GM18502 (cell line): ENCODE results near the gene SCAI.
"Not testable (repeated sequence)": the region's sequence is repeated elsewhere in the genome, so short reads cannot be mapped to it uniquely, and the experiment has no call there.

Experiments
- ATAC-seq: cut with Tn5 transposase; IDR thresholded peaks from one replicate; pipeline ENCODE4 v1.9.1; 2021; ENCODE audit warnings: mild to moderate bottlenecking; ENCODE audit not compliant: unreplicated experiment, poor library complexity

SCAI gene

DNA sequence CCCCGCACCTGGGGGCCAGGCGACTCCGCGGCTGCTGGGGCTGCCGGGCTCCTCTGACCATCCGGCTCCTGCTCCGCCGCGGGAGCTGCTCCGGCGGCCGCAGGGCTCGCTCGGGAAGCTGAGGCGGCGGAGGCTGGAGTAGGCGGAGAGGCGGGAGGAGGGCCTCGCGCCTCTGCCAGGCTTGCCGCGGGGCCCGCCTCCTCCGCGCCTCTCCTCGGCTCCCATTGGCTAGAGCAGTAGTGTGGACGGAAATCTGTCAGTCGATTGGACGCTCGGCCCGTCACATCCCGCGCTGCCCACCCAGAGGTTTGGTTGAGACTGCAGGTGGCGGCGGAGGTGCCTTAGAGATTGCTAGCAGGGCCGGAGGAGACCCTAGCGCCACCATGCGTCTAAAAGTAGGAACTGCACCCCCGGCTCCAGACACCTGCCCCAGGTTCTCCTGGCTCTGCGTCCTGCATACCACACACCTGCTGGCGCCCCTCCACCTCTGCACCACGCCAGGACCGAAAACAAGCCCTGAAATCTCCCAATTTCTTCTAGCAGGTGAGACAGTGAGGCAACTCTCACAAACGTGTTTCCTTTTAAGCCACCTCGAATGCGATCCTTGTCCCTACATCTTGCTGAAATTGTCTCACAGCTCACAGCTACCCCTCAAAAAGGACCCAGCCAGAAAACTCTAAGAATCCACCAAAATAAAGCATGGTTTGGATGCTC lies at the start of gene SCAI:
Gene SCAI (minus strand): TSS at position 152 of the 714 bp plus-strand sequence. CDS start 91 bp downstream, at position 61.
- ATAC-seq = peak; percentile 98

DNA sequence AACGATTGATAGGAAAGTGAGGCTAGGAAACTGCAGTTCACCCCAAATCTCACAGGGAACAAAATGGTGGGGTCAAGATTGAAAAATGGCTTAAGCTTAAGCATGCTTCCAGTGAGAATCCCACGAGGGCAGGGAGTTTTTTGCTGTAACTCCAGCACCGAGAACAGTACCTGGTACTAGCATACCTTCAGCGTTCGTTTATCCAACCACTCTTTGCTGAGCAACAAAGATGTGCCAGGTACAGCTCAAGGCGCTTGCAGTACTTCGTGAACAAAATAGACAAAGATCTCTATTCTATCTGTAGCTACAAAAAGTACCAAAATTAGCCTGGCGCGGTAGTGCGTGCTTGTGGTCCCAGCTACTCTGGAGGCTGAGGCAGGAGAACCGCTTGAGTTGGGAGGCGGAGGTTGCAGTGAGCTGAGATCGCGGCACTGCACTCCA lies 47.1 kb upstream of the SCAI start:
- no peak for ATAC-seq

DNA sequence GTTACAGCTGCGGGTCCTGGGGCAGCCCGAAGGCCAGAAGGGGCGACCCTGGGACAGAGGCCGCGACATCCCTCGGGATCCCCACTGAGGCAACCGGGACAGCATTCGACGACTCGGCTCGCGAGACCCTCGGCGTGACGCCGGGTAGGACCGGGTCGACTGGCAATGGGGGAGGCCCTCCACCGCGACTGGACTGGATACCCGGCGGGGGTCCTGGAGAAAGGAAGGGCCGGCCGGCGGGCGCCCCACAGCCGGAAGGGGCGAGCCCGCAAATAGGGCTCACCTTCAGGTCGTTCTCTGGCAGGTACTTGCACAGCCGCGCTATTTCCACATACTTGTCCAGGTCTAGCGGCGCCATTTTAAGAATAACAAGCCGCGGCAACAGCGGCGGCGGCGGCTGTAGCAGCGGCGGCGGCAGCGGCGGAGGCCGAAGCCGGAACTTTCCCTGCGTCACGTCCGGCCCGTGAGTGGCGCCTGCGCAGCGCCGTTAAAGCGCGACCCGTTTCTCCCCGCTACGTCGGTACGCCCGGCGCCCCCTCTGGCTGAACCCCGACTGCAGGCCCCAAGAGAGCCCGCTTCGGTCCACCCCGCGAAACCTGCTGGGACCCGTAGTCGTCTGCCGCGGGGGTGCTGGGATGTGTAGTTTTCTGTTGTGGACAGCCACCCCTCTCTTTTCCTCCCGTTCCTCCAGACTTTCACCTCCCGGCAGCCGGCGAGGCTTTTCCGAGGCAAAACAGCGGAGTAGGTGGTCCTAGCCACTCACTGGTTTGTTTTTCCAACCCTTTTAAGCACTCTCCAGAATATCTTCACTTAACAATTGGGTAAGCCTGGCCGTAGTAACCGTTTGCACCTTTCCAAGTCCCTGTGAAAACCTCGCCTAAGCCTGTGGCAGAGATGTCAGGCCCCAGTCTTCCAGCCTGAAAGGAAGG lies 46.3 kb upstream of the SCAI start, which contains the start of gene PPP6C:
Gene PPP6C (minus strand): TSS at position 443 of the 929 bp plus-strand sequence. CDS start 85 bp downstream, at position 358.
- ATAC-seq = peak; percentile 97

DNA sequence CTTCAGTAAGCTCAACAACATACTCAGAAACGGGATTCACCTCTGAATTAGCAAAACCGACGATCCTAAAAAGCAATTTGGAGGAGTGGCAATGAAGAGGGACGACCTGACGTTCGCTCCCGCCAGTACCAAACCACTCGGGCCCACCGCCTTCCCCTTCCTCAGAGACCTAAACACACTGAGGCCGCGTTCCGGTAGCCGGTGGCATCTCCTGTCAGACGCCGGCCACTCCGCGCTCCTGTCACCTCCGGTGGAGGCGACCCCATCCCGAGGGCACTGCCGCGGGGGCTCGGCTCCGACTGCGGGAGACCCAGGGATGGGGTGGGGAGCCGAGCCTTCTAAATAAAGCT lies 45.7 kb upstream of the SCAI start:
- peak; percentile 26 for ATAC-seq

DNA sequence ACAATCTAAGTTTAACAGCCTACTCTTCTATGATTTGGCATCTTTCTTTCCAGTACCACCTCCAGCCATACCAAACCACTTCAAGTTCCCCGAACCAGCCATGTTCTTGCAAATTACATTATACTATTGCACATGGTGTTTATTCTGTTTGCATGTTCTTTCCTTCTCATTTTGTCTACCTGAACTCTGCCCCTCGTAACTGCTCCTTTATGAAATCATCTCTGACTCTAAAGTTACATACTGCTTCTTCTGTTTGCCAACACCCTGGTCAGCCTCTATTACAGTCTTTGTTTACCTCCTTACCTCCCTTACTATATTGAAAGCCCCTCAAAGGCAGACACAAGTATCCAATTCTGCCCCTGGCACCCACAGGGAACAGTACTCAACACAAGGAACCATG lies 40.2 kb upstream of the SCAI start:
- ATAC-seq = no peak

DNA sequence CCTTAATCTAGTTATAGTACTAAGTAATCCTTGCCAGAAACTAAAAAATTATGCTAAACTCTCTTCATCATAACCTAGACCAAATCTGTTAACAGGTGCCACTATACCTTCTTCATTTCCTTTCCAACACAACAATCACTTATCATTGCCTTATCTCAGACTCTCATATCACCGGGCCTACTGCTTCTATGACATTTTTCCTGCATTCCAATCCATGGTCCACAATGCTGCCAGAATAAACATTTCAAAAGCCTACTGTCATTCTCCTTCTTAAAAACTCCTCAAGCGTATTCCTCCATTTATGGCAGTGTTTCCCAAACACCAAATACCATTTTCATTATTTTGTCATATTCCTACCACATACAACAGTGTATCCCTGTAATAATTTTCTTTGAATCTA lies 39.7 kb upstream of the SCAI start:
- ATAC-seq = no peak

DNA sequence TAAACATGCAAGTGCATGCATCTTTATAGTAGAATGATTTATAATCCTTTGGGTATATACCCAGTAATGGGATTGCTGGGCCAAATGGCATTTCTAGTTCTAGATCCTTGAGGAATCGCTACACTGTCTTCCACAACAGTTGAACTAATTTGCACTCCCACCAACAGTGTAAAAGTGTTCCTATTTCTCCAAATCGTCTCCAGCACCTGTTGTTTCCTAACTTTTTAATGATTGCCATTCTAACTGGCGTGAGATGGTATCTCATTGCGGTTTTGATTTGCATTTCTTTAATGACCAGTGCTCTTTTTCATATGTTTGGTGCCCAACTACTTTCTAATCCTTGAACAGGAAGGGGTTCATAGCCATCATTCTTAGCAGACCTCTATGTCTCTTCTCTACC lies 38.4 kb upstream of the SCAI start:
- ATAC-seq = not testable (repeated sequence)

DNA sequence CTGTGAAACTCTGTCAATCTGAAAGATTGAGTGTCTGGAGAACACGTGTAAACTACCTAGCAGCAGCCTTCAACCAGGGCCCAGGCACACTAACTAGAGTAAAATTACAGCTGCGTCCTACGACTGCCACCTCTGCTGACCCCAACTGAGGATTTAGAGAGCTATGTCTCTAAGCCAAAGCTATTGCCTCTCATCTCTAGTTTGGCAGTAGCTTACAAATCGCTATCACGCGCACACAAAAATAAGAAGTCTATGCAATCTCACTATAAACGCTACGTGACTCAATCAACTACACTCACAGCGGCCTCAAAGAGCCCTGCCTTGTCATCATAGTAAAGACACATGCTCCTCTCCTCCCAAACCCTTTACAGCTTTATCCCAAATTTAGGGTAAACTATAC lies 37.5 kb upstream of the SCAI start:
- ATAC-seq = no peak

DNA sequence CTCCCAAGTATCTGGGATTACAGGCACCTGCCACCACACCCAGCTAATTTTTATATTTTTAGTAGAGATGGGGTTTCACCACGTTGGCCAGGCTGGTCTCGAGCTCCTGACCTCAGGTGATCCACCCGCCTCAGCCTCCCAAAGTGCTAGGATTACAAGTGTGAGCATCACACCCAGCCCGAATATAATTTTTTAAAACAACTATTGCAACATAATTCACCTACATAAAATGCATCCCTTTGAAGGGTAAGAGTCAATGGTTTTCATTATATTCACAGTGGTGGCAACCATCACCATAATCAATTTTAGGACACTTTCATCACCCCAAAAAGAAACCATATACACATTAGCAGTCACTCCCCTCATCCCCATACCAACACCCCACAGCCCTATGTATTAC lies 36.4 kb upstream of the SCAI start:
- ATAC-seq = not testable (repeated sequence)

DNA sequence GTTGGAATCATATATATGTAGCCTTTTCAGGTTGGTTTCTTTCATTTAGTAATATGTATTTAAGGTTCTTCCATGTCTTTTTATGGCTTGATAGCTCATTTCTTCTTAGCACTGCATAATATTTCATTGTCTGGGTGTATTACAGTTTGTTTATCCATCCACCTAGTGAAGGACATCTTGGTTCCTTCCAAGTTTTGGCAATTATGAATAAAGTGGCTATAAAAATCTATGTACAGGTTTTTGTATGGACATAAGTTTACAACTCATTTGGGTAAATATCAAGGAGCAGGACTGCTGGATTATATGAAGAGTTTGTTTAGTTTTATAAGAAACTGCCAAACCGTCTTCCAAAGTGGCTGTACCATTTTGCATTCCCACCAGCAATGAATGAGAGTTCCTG lies 34.6 kb upstream of the SCAI start:
- ATAC-seq = no peak

DNA sequence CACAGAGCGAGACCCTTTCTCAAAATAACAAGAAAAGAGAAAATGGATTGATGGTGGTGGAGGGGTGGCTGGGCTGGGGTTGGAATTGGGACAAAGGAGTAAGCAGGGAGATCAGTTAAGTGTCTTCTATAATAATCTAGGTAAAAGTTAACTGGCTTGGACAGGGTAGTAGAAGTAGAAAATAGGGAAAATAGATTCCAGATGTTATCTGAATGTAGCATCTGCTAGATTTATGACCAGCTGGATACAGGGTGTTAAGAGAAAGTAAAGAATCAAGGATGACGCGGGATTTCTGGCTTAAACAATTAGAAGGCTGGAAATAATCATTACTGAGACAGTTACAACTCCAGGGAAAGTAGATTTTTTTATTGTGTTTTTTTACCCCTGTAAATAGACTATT lies 33.3 kb upstream of the SCAI start:
- ATAC-seq = no peak

DNA sequence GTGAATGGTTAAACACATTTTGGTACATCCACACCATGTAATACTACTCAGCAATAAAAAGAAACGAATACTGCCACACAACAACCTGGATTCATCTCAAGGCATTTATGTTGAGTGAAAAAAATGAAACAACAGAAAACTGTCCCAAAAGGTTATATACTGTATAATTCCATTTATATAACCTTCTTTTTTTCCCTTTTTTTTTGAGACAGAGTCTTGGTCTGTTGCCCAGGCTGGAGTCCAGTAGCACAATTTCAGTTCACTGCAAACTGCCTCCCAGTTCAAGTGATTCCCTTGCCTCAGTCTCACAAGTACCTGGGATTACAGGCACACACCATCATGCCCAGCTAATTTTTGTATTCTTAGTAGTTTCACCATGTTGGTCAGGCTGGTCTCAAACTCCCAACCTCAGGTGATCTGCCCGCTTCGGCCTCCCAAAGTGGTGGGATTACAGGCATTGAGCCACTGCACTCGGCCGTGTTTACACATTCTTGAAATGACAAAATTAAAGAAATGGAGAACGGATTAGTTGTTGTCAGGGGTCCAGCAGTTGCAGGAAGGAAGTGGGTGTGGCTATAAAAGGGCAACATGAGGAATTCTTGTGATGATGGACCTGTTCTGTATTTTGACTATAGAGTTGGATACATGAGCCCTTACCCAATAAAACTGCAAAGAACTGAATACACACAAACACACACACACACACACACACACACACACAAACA lies 28.9 kb upstream of the SCAI start:
- no peak for ATAC-seq

DNA sequence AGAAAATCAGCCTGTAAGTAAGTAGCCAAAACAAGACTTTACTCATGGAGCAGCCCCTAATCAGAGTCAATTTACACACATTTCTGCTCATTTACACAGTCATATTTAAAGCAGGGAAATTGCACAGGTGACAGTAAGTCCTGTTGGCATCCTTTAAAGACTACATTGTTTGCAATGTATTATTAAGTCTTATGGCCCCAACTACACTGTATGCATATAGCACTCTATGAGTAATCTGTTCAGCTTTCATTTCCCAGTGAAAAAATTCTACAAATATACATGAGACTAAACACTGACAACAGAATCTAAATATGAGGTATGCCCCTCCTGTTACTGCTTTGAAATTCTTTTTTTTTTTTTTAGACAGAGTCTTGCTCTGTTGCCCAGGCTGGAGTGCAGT lies 26.6 kb upstream of the SCAI start:
- ATAC-seq = no peak

DNA sequence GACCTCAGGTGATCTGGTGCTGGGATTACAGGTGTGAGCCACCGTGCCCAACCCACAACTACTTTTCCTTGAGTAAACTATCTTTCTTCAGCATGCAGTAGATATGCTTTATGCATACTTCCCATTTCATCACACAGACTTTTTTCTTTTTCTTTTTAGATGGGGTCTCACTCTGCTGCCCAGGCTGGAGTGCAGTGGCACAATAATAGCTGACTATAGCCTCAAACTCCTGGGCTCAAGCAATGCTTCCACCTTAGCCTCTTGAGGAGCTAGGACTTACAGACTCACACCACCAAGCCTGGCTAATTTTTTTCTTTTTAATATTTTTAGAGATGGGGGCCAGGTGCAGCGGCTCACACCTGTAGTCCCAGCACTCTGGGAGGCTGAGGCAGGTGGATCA lies 23.4 kb upstream of the SCAI start:
- no peak for ATAC-seq

DNA sequence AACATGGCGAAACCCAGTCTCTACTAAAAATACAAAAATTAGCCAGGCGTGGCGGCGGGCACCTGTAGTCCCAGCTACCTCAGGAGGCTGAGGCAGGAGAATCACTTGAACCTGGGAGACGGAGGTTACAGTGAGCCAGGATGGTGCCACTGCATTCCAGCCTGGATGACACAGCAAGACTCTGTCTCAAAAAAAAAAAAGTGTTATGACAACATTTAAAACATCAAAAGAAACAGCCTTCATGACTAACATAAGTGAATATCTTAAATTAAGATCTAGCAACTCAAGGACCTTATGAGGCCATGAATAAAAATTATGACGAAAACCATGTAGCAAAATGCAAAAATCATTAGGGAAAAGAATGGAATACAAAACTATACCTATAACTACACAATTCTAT lies 19.6 kb upstream of the SCAI start:
- ATAC-seq = not testable (repeated sequence)

DNA sequence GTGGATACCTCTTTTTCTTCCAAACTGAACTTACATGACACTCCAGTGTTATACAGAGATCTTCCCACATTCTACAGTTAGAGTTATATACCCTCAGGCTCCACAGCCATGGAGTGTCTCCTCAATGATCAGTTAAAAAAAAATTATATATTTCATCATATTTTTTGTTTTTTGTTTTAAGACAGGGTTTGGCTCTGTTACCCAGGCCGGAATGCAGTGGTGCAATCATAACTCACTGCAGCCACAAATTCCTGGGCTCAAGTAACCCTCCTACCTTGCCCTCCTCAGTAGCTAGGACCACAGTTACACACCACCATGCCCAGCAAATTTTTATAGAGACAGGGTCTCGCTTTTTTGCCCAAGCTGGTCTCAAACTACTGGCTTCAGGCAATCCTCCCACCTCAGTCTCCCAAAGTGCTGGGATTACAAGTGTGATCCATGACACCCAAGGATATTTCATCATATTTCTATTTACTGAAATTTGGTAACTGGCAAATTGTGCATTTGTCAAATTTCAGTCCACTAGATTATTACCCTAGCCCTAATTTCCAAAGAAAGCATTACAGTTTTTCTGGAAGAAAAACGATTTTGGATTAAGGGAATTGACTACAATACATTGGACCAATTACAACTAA lies 18.1 kb upstream of the SCAI start:
- ATAC-seq = no peak

DNA sequence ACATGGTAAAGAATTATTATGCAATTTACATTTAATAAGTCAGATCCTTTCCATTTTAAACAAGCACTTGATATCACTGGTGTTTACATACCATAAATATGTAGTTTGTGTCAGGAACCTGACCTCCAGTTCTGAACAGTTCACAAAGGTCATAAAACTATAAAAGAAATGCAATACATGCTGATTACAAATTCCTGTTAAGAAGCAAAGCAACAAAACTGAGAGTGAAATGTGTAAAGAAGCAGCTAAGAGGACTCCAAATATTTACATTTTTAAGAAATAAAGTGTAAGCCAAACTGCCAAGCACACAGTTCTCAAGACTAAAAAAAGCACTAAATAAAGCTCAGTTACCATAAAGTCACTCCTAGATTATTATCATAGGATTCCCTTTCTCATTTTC lies 17.4 kb upstream of the SCAI start:
- no peak for ATAC-seq

DNA sequence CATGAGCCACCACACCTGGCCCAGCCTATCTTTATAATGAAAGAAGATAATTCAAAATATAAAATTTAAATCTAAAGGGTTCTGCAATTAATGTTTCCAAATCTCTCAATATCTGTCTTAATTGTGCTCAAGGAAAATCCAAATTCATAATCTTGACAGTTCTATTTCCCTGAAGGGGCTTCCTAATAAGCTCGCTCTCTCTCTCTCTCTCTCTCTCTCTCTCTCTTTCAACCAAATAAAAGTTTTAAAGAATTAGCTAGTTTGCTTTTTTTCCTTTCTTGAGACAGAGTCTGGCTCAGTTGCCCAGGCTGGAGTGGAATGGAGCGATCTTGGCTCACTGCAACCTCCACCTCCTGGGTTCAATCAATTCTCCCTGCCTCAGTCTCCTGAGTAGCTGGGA lies 13.2 kb upstream of the SCAI start:
- ATAC-seq = no peak

DNA sequence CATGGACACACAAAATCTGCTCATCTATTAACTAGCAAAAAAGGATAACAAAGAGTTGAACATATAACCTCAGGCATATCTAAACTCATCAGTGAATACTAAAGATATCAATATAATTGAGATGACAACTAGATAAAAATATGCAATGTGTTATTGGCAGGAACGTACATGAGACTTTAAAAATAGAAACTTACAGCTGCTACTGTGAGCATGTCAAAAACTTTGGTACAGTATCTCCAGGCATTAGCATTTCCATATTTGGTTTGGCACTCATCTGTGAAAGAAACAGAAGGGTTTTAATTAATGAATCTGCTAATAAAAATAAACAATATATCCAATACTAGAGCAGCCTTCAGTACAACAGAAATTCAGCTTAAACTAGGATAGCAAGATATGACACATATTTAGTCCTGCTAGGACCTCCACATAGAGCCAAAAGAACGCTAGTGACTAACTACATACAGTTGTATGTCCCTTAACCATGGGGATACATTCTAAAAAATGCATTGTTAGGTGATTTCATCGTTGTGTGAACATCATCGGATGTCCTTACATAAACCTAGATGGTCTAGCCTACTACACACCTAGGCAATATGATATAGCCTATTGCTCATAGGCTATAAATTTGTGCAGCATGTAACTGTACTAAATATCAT lies 10.5 kb upstream of the SCAI start:
- no peak for ATAC-seq

DNA sequence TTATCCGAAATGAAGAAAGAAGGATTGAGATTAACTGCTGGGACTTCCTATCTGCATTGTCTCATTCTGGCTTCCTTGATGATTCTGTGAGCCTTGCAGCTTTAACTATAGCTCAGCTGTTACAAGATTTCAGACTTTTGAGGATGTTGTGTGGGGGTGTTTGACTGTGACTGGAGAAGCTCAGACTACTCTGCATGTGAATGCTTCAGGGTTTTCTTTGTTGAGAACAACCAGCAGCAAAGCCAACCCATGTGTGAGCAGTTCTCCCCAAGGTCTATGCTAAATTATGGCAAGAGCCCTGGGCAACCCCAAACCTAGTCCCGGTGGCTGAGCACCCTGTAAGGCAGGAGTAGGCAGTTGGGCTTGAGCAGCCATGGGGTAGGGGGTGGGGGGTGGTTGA lies 8.4 kb upstream of the SCAI start:
- ATAC-seq = no peak
